HepG2 (cell line): Measurements from ENCODE around the gene RNPEPL1. TPM values are rescaled to one million over a fixed set of nuclear protein-coding genes. Genes with fewer than 3 reads are reported as not detected.

Source experiments
- ATAC-seq: fragments of 200-7000 bp; cut with Tn5 transposase; 3 replicates; pipeline ENCODE4 v1.9.1; 2020; ENCODE audit warnings: mild to moderate bottlenecking, moderate library complexity
- BruUV-seq: library from RNA; stranded (reverse); fragments of 400-500 nt; replicated peaks from 2 replicates; lab custom pipeline; 2021; lab: Mats Ljungman, UMichigan
- CTCF ChIA-PET: fragments of 300-600 bp; formaldehyde crosslinking; extraction: SDS; loops from one replicate; lab custom pipeline; 2021; ENCODE audit warnings: low total read pairs, inconsistent platforms, low intra/inter-chr PET ratio; lab: Yijun Ruan, JAX
- POLR2A ChIA-PET: fragments of 350-600 bp; sonication (Branson Sonifier 250); formaldehyde crosslinking; loops from one replicate; lab custom pipeline; 2020; ENCODE audit warnings: antibody characterized with exemption, inconsistent platforms; lab: Yijun Ruan, JAX
- DNase-seq: peaks from one replicate; pipeline ENCODE4 v3.0.0-alpha.2; 2015; ENCODE audit warnings: low spot score
- FAIRE-seq: peaks from 3 replicates; lab custom pipeline; 2011; peaks lifted over from hg19 to GRCh38; lab: Jason Lieb, UNC
- H2AFZ ChIP-seq: one replicate; pipeline ENCODE4 v1.6.1; 2011; ENCODE audit warnings: low read length, inconsistent platforms
- H3K27ac ChIP-seq: fragments of 300-600 bp; 3 replicates; pipeline ENCODE4 v1.8.0; 2011; ENCODE audit warnings: mixed run types, mild to moderate bottlenecking, mixed read lengths, low read length, inconsistent platforms; ENCODE audit not compliant: insufficient read depth; ENCODE audit errors: extremely low read length
- H3K27me3 ChIP-seq, 2 experiments: fragments of 200-600 bp in 1 of 2; 2 replicates in 1 of 2; 3 replicates in 1 of 2; pipeline versions ENCODE4 v1.6.0 to v1.8.0; 2011; ENCODE audit warnings: low read length in 2 of 2, mild to moderate bottlenecking in 2 of 2, moderate library complexity in 2 of 2, inconsistent platforms in 1 of 2; ENCODE audit not compliant: insufficient read depth in 2 of 2, control insufficient read depth in 1 of 2
- H3K36me3 ChIP-seq, 2 experiments: fragments of 200-600 bp in 1 of 2; replicated peaks in 1 of 2; 2 replicates in 1 of 2; 3 replicates in 1 of 2; pipeline versions ENCODE4 v1.5.1 to v1.8.0; 2011; ENCODE audit warnings: low read length in 2 of 2, inconsistent platforms in 1 of 2; ENCODE audit not compliant: insufficient read depth in 2 of 2, control insufficient read depth in 1 of 2
- H3K4me1 ChIP-seq: 2 replicates; pipeline ENCODE4 v1.5.1; 2012; ENCODE audit warnings: low read length, inconsistent platforms; ENCODE audit not compliant: insufficient read depth
- H3K4me2 ChIP-seq: 2 replicates; pipeline ENCODE4 v1.6.0; 2011; ENCODE audit warnings: low read depth, low read length, inconsistent platforms
- H3K4me3 ChIP-seq, 3 experiments: fragments of 200-600 bp in 1 of 3; sonication (generic), shearing (Covaris generic) in 1 of 3; replicated peaks in 1 of 3; 2 replicates each; pipeline ENCODE4 v1.5.1; 2011 to 2016; ENCODE audit warnings: low read length in 3 of 3, inconsistent platforms in 2 of 3, low read depth in 2 of 3, mild to moderate bottlenecking in 2 of 3, control low read depth in 1 of 3, mixed read lengths in 1 of 3; ENCODE audit not compliant: insufficient read depth in 1 of 3
- H3K79me2 ChIP-seq: one replicate; pipeline ENCODE4 v1.6.1; 2011; ENCODE audit warnings: low read length, inconsistent platforms; ENCODE audit not compliant: insufficient read depth
- H3K9ac ChIP-seq: 2 replicates; pipeline ENCODE4 v1.6.0; 2011; ENCODE audit warnings: mild to moderate bottlenecking, low read depth, low read length, inconsistent platforms; ENCODE audit not compliant: insufficient read depth
- H3K9me3 ChIP-seq: 2 replicates; pipeline ENCODE4 v1.5.1; 2012; ENCODE audit warnings: mild to moderate bottlenecking, low read length
- H4K20me1 ChIP-seq: 2 replicates; pipeline ENCODE4 v1.6.0; 2011; ENCODE audit warnings: inconsistent platforms, mild to moderate bottlenecking, low read length, moderate library complexity; ENCODE audit not compliant: insufficient read depth
- GRHL1 ChIP-seq: sonication (generic); formaldehyde crosslinking; conservative IDR thresholded peaks from 2 replicates; pipeline ENCODE4 v1.8.0; 2022; ENCODE audit warnings: missing genetic modification reagents
- IRF1 ChIP-seq: sonication (generic); formaldehyde crosslinking; IDR thresholded peaks from 2 replicates; pipeline ENCODE4 v1.4.0; 2020; ENCODE audit warnings: low read depth, mild to moderate bottlenecking, missing genetic modification reagents
- NAIF1 ChIP-seq: sonication (generic); formaldehyde crosslinking; IDR thresholded peaks from 2 replicates; pipeline ENCODE4 v1.5.0; 2020; ENCODE audit warnings: mild to moderate bottlenecking, missing genetic modification reagents, borderline replicate concordance
- SALL2 ChIP-seq: sonication (generic); formaldehyde crosslinking; IDR thresholded peaks from 2 replicates; pipeline ENCODE4 v1.8.1; 2023; ENCODE audit warnings: mild to moderate bottlenecking, missing genetic modification reagents, inconsistent platforms
- SOX6 ChIP-seq, 2 experiments: fragments of 450-650 bp in 1 of 2; sonication (generic) in 1 of 2; formaldehyde crosslinking in 1 of 2; IDR thresholded peaks; 2 replicates each; pipeline versions ENCODE4 v1.4.0 to v1.6.1; 2017 to 2020; ENCODE audit warnings: antibody characterized with exemption in 1 of 2, mild to moderate bottlenecking in 1 of 2, missing genetic modification reagents in 1 of 2
- ZNF235 ChIP-seq: sonication (generic); formaldehyde crosslinking; IDR thresholded peaks from 2 replicates; pipeline ENCODE4 v1.8.1; 2023; ENCODE audit warnings: mild to moderate bottlenecking, missing genetic modification reagents, borderline replicate concordance
- ZNF276 ChIP-seq: sonication (generic); formaldehyde crosslinking; IDR thresholded peaks from 2 replicates; pipeline ENCODE4 v1.4.0; 2020; ENCODE audit warnings: mild to moderate bottlenecking, low read depth, missing genetic modification reagents
- ZNF350 ChIP-seq: sonication (generic); formaldehyde crosslinking; IDR thresholded peaks from 2 replicates; pipeline ENCODE4 v1.4.0; 2020; ENCODE audit warnings: mild to moderate bottlenecking, low read depth, missing genetic modification reagents, borderline replicate concordance
- ZNF512 ChIP-seq: sonication (generic); formaldehyde crosslinking; IDR thresholded peaks from 2 replicates; pipeline ENCODE4 v1.4.0; 2020; ENCODE audit warnings: mild to moderate bottlenecking, missing genetic modification reagents
- ZNF619 ChIP-seq: sonication (generic); formaldehyde crosslinking; IDR thresholded peaks from 2 replicates; pipeline ENCODE4 v1.4.0; 2020; ENCODE audit warnings: mild to moderate bottlenecking, missing genetic modification reagents
- ZNF761 ChIP-seq: sonication (generic); formaldehyde crosslinking; conservative IDR thresholded peaks from 2 replicates; pipeline ENCODE4 v1.4.0; 2020; ENCODE audit warnings: mild to moderate bottlenecking, missing genetic modification reagents
- ZNF766 ChIP-seq: sonication (generic); formaldehyde crosslinking; IDR thresholded peaks from 2 replicates; pipeline ENCODE4 v1.5.0; 2020; ENCODE audit warnings: missing genetic modification reagents, borderline replicate concordance
- ZNF777 ChIP-seq: sonication (generic); formaldehyde crosslinking; IDR thresholded peaks from 2 replicates; pipeline ENCODE4 v1.4.0; 2020; ENCODE audit warnings: missing genetic modification reagents
- ZNF879 ChIP-seq: sonication (generic); formaldehyde crosslinking; IDR thresholded peaks from 2 replicates; pipeline ENCODE4 v1.8.1; 2023; ENCODE audit warnings: missing genetic modification reagents
- WGBS: methylation state at CpG from one replicate; pipeline ENCODE4 v1.1.6; 2017; ENCODE audit warnings: low lambda C conversion rate; 5-methylcytosine and 5-hydroxymethylcytosine counted together
- in situ Hi-C: cut with HindIII; loops from 2 replicates; pipeline ENCODE4 v1.10.0; 2017; ENCODE audit warnings: low pct_unique_long_range_greater_than_20kb; ENCODE audit not compliant: extremely low pct_ligation_motif_present
- intact Hi-C: fragments of 100-400 bp; cut with micrococcal nuclease; formaldehyde crosslinking; loops from one replicate; pipeline ENCODE4 v1.10.0; 2022; ENCODE audit not compliant: unreplicated experiment
- polyA plus RNA-seq, 8 experiments: library from polyadenylated mRNA; depleted of rRNA in 3 of 8; stranded (reverse) in 7 of 8; unstranded in 1 of 8; fragments of >200 nt; fragmentation: Illumina TruSeq in 4 of 8; extraction: Trizol in 4 of 8; gene quantifications; 2 replicates each; pipeline versions ENCODE4 v1.2.1 to v1.2.3, GENCODE V29; 2011 to 2016; ENCODE audit warnings: low read depth in 4 of 8, missing spikeins in 1 of 8, mixed read lengths in 1 of 8; ENCODE audit not compliant: insufficient read depth in 1 of 8
- total RNA-seq, 5 experiments: library from RNA; depleted of rRNA; stranded (reverse); fragments of >200 nt; fragmentation: Illumina TruSeq; extraction: Trizol; gene quantifications; 2 replicates each; pipeline ENCODE4 v1.2.3, GENCODE V29; 2016; ENCODE audit warnings: low read depth in 1 of 5

Gene RNPEPL1
- total and polyA plus RNA-seq, 2 of the 13 experiments (the other 11 are each of a cell fraction or from before 2014, with no cell fraction given): 13.0 to 18.0 TPM

- Histone ChIP-seq H3K79me2 (peaks cover 22% of the 10 kb centered on the region), H4K20me1 (no peaks in the 10 kb centered on the region; the same call in 1 of the 2 replicates), H3K4me3 (peak overlapping the region; percentile 70 to 79 (median 72); a peak in 5 of 6 replicates), H3K36me3 (peaks cover 0 to 3% of the 10 kb centered on the region in 2 experiments; a peak in 2 of 5 replicates), H3K9ac (peak overlapping the region; percentile 77), H3K9me3 (no peaks in the 10 kb centered on the region), H3K27me3 (no peaks in the 10 kb centered on the region; a peak in 1 of 5 replicates), H3K27ac (peak overlapping the region; percentile 42), H3K4me1 (peaks cover 45% of the 10 kb centered on the region), H2AFZ (no peak overlapping the region), H3K4me2 (peak overlapping the region; percentile 90)
- ChIA-PET CTCF (no interaction called here), POLR2A (interaction anchor here (0.5 to 7.2 kb wide), 5 partner anchors 9 to 55 kb away, joined by 3 to 149 read pairs (median 12); partner anchors contain the start of gene CAPN10)
- ATAC-seq (no peak), FAIRE-seq (no peak), DNase-seq (no peak)
- 90% methylated on average over 6 of the region's 9 CpGs for WGBS
- intact Hi-C loops (no loop called here), in situ Hi-C loops (loop anchor here (25.0 kb wide), 1 partner anchor 643 kb away; no protein-coding TSS in a partner anchor)
- BruUV-seq: TSS peak; percentile 43
- TF ChIP-seq SALL2 (no peak), ZNF766 (CRISPR knock-in tag) (no peak), ZNF350 (CRISPR knock-in tag) (peak; percentile 75), NAIF1 (no peak), ZNF619 (CRISPR knock-in tag) (0 out of 2 replicates have a peak, but pooled peaks have one; percentile 8), ZNF761 (CRISPR knock-in tag) (0 out of 2 replicates have a peak, but pooled peaks have one; percentile 9), ZNF777 (CRISPR knock-in tag) (no peak), ZNF512 (CRISPR knock-in tag) (no peak), GRHL1 (no peak), IRF1 (CRISPR knock-in tag) (no peak), SOX6 (IDR thresholded peaks at IDR 0.05) (no peak), SOX6 (CRISPR knock-in tag; IDR thresholded peaks at IDR 0.05) (no peak), ZNF235 (CRISPR knock-in tag) (0 out of 2 replicates have a peak, but pooled peaks have one; percentile 2), ZNF879 (CRISPR knock-in tag) (no peak), ZNF276 (CRISPR knock-in tag) (no peak)
Measured at GRCh38 chr2:240569523-240569997, 1.3 kb downstream of the RNPEPL1 start.
